ENCODE measurements around the gene ACTL9.

Gene ACTL9

DNA sequence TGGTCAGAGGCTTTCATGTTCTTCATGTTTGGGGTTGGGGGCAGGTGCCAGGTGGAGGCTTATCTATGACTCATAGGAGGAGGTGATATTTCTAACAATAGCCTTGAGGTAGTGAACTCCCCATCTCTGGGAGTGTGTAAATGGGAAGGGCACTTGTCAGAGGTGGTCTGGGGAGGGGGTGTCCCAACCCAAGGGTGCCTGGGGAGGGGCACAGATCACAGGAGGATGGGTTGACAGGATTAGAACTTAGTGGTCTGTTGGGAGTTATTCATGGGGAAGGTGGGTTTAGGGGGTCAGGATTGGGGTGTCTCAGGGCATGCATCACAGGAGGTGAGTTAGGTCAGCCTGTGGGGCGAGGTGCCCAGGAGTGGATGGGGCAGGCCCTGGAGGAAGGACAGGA is 1.6 kb downstream of the ACTL9 start:
- no peak for DNase-seq (ENCODE audit: low read depth)
- no peak overlapping the region for H3K4me3 ChIP-seq (ENCODE audit: low read length)
- TF ChIP-seq, protein P1, sequence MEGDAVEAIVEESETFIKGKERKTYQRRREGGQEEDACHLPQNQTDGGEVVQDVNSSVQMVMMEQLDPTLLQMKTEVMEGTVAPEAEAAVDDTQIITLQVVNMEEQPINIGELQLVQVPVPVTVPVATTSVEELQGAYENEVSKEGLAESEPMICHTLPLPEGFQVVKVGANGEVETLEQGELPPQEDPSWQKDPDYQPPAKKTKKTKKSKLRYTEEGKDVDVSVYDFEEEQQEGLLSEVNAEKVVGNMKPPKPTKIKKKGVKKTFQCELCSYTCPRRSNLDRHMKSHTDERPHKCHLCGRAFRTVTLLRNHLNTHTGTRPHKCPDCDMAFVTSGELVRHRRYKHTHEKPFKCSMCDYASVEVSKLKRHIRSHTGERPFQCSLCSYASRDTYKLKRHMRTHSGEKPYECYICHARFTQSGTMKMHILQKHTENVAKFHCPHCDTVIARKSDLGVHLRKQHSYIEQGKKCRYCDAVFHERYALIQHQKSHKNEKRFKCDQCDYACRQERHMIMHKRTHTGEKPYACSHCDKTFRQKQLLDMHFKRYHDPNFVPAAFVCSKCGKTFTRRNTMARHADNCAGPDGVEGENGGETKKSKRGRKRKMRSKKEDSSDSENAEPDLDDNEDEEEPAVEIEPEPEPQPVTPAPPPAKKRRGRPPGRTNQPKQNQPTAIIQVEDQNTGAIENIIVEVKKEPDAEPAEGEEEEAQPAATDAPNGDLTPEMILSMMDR (IDR thresholded peaks at IDR 0.05; ENCODE audit: insufficient read depth, low read depth, low read length, missing control alignments) = no peak

DNA sequence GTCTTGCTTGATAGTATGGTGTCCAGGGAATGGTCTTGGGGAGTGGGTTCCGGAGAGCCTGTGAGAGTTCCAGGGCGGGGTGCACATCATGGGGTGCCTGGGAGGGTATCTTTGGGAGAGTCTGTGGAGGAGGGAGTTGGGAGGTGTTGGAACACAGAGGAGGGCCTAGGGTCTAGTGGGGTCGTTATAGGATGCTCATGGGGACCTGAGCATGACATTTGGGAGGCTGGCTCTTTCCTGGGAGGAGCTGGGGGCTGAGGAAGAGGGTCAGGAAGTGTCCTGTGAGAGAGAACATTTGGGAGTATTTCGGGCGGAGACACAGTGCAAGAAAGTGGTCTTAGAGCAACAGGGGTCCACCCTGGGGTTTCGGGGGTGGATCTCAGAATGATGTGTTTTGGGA is 2.7 kb downstream of the ACTL9 start:
- TF ChIP-seq, protein P1 (IDR thresholded peaks at IDR 0.05; ENCODE audit: insufficient read depth, low read depth, low read length, missing control alignments) = no peak
- no peak for DNase-seq (ENCODE audit: low read depth)
- no peak overlapping the region for H3K4me3 ChIP-seq (ENCODE audit: low read length)

DNA sequence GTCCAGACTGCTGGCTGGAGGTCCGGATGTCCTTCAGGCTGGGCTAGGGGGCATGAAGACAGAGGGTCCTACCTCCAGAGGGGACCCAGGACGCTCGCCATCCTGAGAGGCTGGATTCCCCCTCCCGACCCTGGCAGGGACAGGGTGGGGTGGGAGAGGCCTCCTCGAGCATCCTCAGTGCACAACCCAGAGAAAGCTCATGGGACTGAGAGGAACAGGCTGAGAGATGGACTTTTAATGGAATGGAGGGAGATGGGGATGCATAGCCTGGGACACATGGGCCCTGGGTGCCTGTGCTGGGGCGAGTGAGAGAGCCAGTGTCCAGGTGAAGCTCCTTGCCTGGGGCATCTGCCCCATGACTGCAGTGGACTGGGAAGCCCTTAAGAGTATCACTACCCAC is 3.1 kb downstream of the ACTL9 start:
- TF ChIP-seq, protein P1 (IDR thresholded peaks at IDR 0.05; ENCODE audit: insufficient read depth, low read depth, low read length, missing control alignments) = no peak
- no peak for DNase-seq (ENCODE audit: low read depth)
- no peak overlapping the region for H3K4me3 ChIP-seq (ENCODE audit: low read length)

DNA sequence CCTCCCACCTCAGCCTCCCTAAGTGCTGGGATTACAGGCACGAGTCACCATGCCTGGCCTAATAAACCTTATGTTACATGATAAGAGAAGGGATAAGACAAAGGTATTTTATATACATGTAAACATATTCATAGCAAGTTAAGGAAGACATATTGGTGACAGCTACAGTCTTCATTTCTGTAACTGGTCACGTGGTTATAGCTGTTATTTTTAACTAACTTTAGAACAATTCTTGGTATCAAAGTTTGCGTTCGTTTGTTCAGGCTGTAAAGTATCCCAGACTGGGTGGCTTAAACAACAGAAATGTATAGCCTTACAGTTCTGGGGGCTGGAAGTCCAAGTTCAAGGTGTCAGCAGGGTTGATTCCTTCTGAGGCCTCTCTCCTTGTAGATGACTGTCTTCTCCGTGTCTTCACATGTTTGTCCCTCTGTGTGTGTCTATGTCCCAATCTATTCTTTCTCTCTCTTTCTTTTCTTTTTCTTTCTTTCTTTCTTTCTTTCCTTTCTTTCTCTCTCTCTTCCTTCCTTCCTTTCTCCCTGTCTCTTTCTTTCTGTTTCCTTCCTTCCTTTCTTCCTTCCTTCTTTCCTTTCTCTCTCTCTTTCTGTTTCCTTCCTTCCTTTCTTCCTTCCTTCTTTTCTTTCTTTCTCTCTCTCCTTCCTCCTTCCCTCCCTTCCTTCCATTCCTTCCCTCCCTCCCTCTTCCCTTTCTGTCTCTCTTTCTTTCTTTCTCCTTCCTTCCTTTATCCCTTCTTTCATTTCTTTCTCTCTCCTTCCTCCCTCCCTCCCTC is 7.6 kb downstream of the ACTL9 start:
- no peak for DNase-seq (ENCODE audit: low read depth)
- no peak overlapping the region for H3K4me3 ChIP-seq (ENCODE audit: low read length)
- TF ChIP-seq, protein P1 (IDR thresholded peaks at IDR 0.05; ENCODE audit: insufficient read depth, low read depth, low read length, missing control alignments) = no peak

DNA sequence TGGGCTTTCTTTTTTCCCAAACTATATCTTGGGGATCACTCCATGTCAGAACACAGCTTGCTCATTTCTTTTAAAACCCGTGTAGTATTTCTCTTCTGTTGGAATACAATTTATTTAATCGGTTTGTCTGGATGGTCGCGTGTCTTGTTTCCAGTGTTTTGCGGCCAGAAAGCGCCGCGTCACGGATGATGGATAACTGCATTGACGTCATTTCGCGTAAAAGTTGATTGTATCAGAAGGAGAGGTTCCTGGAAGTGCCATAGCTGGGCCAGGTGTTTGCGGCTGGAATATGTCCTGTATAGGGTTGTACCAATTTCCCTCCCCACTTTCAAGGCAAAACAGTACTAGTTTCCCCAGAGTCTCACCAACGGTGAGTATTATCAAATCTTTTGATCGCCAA is 9.7 kb downstream of the ACTL9 start:
- H3K4me3 ChIP-seq (ENCODE audit: low read length) = no peak overlapping the region
- DNase-seq (ENCODE audit: low read depth) = no peak
- TF ChIP-seq, protein P1 (IDR thresholded peaks at IDR 0.05; ENCODE audit: insufficient read depth, low read depth, low read length, missing control alignments) = no peak

DNA sequence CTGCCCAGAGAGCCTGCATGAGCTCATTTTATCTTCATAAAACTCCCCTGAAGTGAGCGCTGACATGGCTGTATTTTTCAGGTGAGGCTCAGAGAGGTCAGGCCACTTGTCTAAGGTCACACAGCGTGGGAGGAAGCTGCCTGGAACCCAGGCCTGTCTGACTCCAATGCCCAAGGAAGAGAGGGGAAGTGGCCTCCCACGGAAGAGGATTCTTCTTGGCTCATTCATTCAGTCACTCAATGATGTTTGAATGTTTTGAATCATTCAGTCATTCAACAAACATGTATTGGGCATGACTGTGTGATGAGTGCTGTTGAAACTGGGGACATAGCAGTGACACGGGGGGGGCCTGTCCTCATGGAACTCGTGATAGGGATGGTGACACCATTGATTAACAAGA is 12.0 kb downstream of the ACTL9 start:
- TF ChIP-seq, protein P1 (IDR thresholded peaks at IDR 0.05; ENCODE audit: insufficient read depth, low read depth, low read length, missing control alignments) = no peak
- H3K4me3 ChIP-seq (ENCODE audit: low read length) = no peak overlapping the region
- DNase-seq (ENCODE audit: low read depth) = no peak
